ENCODE results near the gene ARID5A.

Gene ARID5A

GRCh38 chr2:96526615-96527285 lies 9.8 kb upstream of the ARID5A start:
- in situ Hi-C loops (cut with HindIII; ENCODE audit: low sequenced_read_pairs), result no loop called here

GRCh38 chr2:96527286-96528005 lies 9.1 kb upstream of the ARID5A start:
- in situ Hi-C loops (cut with HindIII; ENCODE audit: low sequenced_read_pairs), result no loop called here

GRCh38 chr2:96528006-96528699 lies 8.4 kb upstream of the ARID5A start:
- in situ Hi-C loops (cut with HindIII; ENCODE audit: low sequenced_read_pairs), result no loop called here

- in situ Hi-C loops (cut with HindIII; ENCODE audit: low sequenced_read_pairs), result no loop called here
Measured at GRCh38 chr2:96528700-96529375, 7.7 kb upstream of the ARID5A start.

- in situ Hi-C loops (cut with HindIII; ENCODE audit: low sequenced_read_pairs), result loop anchor here (5.0 kb wide), 1 partner anchor 82 kb away; no protein-coding TSS in a partner anchor
Measured at GRCh38 chr2:96529376-96530143, 7.0 kb upstream of the ARID5A start.

- in situ Hi-C loops (cut with HindIII; ENCODE audit: low sequenced_read_pairs), result loop anchor here (5.0 kb wide), 1 partner anchor 83 kb away; no protein-coding TSS in a partner anchor
Measured at GRCh38 chr2:96530144-96530430, 6.5 kb upstream of the ARID5A start.

- in situ Hi-C loops (cut with HindIII; ENCODE audit: low sequenced_read_pairs), result loop anchor here (5.0 kb wide), 1 partner anchor 83 kb away; no protein-coding TSS in a partner anchor
Measured at GRCh38 chr2:96530474-96531357, 5.8 kb upstream of the ARID5A start.

GRCh38 chr2:96531366-96531765 lies 5.2 kb upstream of the ARID5A start:
- in situ Hi-C loops (cut with HindIII; ENCODE audit: low sequenced_read_pairs), result loop anchor here (5.0 kb wide), 1 partner anchor 84 kb away; no protein-coding TSS in a partner anchor

GRCh38 chr2:96531872-96532505 lies 4.6 kb upstream of the ARID5A start:
- in situ Hi-C loops (cut with HindIII; ENCODE audit: low sequenced_read_pairs), result loop anchor here (5.0 kb wide), 1 partner anchor 85 kb away; no protein-coding TSS in a partner anchor

- in situ Hi-C loops (cut with HindIII; ENCODE audit: low sequenced_read_pairs), result loop anchor here (5.0 kb wide), 1 partner anchor 85 kb away; no protein-coding TSS in a partner anchor
Measured at GRCh38 chr2:96532641-96533291, 3.8 kb upstream of the ARID5A start.

GRCh38 chr2:96533292-96534073 lies 3.1 kb upstream of the ARID5A start:
- in situ Hi-C loops (cut with HindIII; ENCODE audit: low sequenced_read_pairs), result loop anchor here (5.0 kb wide), 1 partner anchor 86 kb away; no protein-coding TSS in a partner anchor

- in situ Hi-C loops (cut with HindIII; ENCODE audit: low sequenced_read_pairs), result loop anchor here (5.0 kb wide), 1 partner anchor 87 kb away; no protein-coding TSS in a partner anchor
Measured at GRCh38 chr2:96534141-96534540, 2.4 kb upstream of the ARID5A start.

- in situ Hi-C loops (cut with HindIII; ENCODE audit: low sequenced_read_pairs), result loop anchor here (5.0 kb wide), 1 partner anchor 87 kb away; no protein-coding TSS in a partner anchor
Measured at GRCh38 chr2:96534701-96535181, 1.8 kb upstream of the ARID5A start.

GRCh38 chr2:96535331-96535730 lies 1.2 kb upstream of the ARID5A start:
- in situ Hi-C loops (cut with HindIII; ENCODE audit: low sequenced_read_pairs), result no loop called here

GRCh38 chr2:96537066-96537733 lies 648 bp downstream of the ARID5A start:
- in situ Hi-C loops (cut with HindIII; ENCODE audit: low sequenced_read_pairs), result no loop called here

GRCh38 chr2:96537734-96538486 lies 1.4 kb downstream of the ARID5A start:
- in situ Hi-C loops (cut with HindIII; ENCODE audit: low sequenced_read_pairs), result no loop called here
